Caco-2 (cell line): ENCODE measurements around the gene ZNF519. TPM values are rescaled to one million over a fixed set of nuclear protein-coding genes. Genes with fewer than 3 reads are reported as not detected.

ENCODE experiments used
- BruUV-seq: library from RNA; stranded (reverse); fragments of 400-500 nt; replicated peaks from 2 replicates; lab custom pipeline; 2021; lab: Mats Ljungman, UMichigan
- CTCF ChIA-PET: fragments of 300-600 bp; sonication (Branson Sonifier 250); formaldehyde crosslinking; loops from one replicate; lab custom pipeline; 2022; ENCODE audit warnings: antibody characterized with exemption; lab: Charles Lee
- POLR2A ChIA-PET: fragments of 300-600 bp; sonication (Branson Sonifier 250); formaldehyde crosslinking; loops from one replicate; lab custom pipeline; 2022; ENCODE audit warnings: antibody characterized with exemption; lab: Charles Lee
- DNase-seq, 2 experiments: peaks; one replicate each; pipeline versions ENCODE4 v3.0.0 to v3.0.0-alpha.2; 2020 to 2022
- H3K27me3 ChIP-seq: replicated peaks from 2 replicates; pipeline ENCODE4 v1.6.0; 2011; ENCODE audit warnings: low read length; ENCODE audit not compliant: control insufficient read depth, insufficient read depth
- H3K36me3 ChIP-seq: 2 replicates; pipeline ENCODE4 v1.5.1; 2011; ENCODE audit warnings: low read length; ENCODE audit not compliant: control insufficient read depth, insufficient read depth
- H3K4me1 ChIP-seq: fragments of 250-450 bp; sonication (Bioruptor Pico); 2 replicates; pipeline ENCODE4 v1.5.1; 2020; ENCODE audit warnings: mild to moderate bottlenecking
- H3K4me3 ChIP-seq: 2 replicates; pipeline ENCODE4 v1.5.1; 2011; ENCODE audit warnings: low read depth, mild to moderate bottlenecking, control low read depth, low read length
- H3K9me3 ChIP-seq: fragments of 250-450 bp; sonication (Bioruptor Pico); 2 replicates; pipeline ENCODE4 v1.5.1; 2020; ENCODE audit warnings: mild to moderate bottlenecking, moderate library complexity
- H3K27ac Mint-ChIP-seq: one replicate; pipeline ENCODE4 v1.8.0; 2022; ENCODE audit warnings: mixed read lengths; ENCODE audit not compliant: unreplicated experiment
- H3K27me3 Mint-ChIP-seq: one replicate; pipeline ENCODE4 v1.8.0; 2022; ENCODE audit warnings: mixed read lengths; ENCODE audit not compliant: insufficient read depth, unreplicated experiment
- H3K36me3 Mint-ChIP-seq: one replicate; pipeline ENCODE4 v1.8.0; 2022; ENCODE audit warnings: mild to moderate bottlenecking, mixed read lengths; ENCODE audit not compliant: insufficient read depth, unreplicated experiment
- H3K4me1 Mint-ChIP-seq: one replicate; pipeline ENCODE4 v1.8.0; 2022; ENCODE audit warnings: low read depth, mixed read lengths; ENCODE audit not compliant: unreplicated experiment
- H3K4me3 Mint-ChIP-seq: one replicate; pipeline ENCODE4 v1.8.0; 2022; ENCODE audit warnings: mild to moderate bottlenecking, moderate library complexity, mixed read lengths; ENCODE audit not compliant: unreplicated experiment
- H3K9me3 Mint-ChIP-seq: one replicate; pipeline ENCODE4 v1.8.0; 2022; ENCODE audit warnings: mixed read lengths; ENCODE audit not compliant: unreplicated experiment
- intact Hi-C: fragments of 100-400 bp; cut with micrococcal nuclease; formaldehyde crosslinking; loops from one replicate; pipeline ENCODE4 v1.10.0; 2022; ENCODE audit not compliant: unreplicated experiment
- total RNA-seq: library from RNA; stranded (reverse); gene quantifications from 2 replicates; pipeline ENCODE4 v1.2.3, GENCODE V29; 2022
- TF ChIP-seq, protein P1 (sequence below), 2 experiments: fragments of 200-600 bp in 1 of 2; IDR thresholded peaks; 1 replicate in 1 of 2; 2 replicates in 1 of 2; pipeline versions ENCODE4 v1.5.1 to v1.8.0; 2011 to 2022; ENCODE audit warnings: antibody characterized with exemption in 1 of 2, control low read depth in 1 of 2, inconsistent platforms in 1 of 2, low read depth in 1 of 2, low read length in 1 of 2, mild to moderate bottlenecking in 1 of 2, moderate library complexity in 1 of 2; ENCODE audit not compliant: insufficient read depth in 1 of 2, severe bottlenecking in 1 of 2, unreplicated experiment in 1 of 2

ZNF519 gene
- total RNA-seq, 1 experiment from 2014 or later: 22.3 TPM

DNA sequence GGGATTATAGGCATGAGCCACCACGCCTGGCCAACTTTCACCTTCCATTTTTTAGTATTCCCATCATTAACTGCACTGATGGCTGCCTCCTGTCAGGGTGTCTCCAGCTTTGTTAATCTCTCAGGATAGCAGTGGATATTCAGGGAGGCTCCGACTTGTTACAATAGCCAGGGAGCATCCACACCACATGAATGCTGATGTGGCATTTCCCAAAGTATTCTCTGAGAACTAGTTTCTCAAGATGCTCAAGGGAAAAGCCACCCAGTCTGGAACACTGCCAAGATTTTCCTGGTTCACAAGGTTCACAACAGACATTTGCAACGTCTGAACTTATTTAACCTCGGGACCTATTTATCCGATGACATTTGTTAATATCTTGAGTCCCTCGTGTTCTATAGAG lies 33.8 kb downstream of the ZNF519 start:
- DNase-seq: no peak
- H3K36me3 Mint-ChIP-seq: peaks cover 29% of the 10 kb centered on the region
- POLR2A ChIA-PET: no interaction called here
- no TSS peak for BruUV-seq
- CTCF ChIA-PET: no interaction called here
- H3K27me3 Mint-ChIP-seq: no peaks in the 10 kb centered on the region
- TF ChIP-seq, protein P1, sequence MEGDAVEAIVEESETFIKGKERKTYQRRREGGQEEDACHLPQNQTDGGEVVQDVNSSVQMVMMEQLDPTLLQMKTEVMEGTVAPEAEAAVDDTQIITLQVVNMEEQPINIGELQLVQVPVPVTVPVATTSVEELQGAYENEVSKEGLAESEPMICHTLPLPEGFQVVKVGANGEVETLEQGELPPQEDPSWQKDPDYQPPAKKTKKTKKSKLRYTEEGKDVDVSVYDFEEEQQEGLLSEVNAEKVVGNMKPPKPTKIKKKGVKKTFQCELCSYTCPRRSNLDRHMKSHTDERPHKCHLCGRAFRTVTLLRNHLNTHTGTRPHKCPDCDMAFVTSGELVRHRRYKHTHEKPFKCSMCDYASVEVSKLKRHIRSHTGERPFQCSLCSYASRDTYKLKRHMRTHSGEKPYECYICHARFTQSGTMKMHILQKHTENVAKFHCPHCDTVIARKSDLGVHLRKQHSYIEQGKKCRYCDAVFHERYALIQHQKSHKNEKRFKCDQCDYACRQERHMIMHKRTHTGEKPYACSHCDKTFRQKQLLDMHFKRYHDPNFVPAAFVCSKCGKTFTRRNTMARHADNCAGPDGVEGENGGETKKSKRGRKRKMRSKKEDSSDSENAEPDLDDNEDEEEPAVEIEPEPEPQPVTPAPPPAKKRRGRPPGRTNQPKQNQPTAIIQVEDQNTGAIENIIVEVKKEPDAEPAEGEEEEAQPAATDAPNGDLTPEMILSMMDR (IDR thresholded peaks at IDR 0.05; ENCODE audit: insufficient read depth in 1 of 2, low read depth in 1 of 2, low read length in 1 of 2, severe bottlenecking in 1 of 2, unreplicated experiment in 1 of 2): no peak
- no peak overlapping the region for H3K4me3 Mint-ChIP-seq
- no peaks in the 10 kb centered on the region for H3K9me3 Mint-ChIP-seq
- intact Hi-C loops: no loop called here
- Histone ChIP-seq H3K27me3 (no peaks in the 10 kb centered on the region), H3K4me1 (peaks cover 7% of the 10 kb centered on the region), H3K4me3 (no peak overlapping the region), H3K36me3 (peaks cover 3% of the 10 kb centered on the region), H3K9me3 (peaks cover 4% of the 10 kb centered on the region)
- H3K4me1 Mint-ChIP-seq: peaks cover 8% of the 10 kb centered on the region
- H3K27ac Mint-ChIP-seq: no peak overlapping the region

DNA sequence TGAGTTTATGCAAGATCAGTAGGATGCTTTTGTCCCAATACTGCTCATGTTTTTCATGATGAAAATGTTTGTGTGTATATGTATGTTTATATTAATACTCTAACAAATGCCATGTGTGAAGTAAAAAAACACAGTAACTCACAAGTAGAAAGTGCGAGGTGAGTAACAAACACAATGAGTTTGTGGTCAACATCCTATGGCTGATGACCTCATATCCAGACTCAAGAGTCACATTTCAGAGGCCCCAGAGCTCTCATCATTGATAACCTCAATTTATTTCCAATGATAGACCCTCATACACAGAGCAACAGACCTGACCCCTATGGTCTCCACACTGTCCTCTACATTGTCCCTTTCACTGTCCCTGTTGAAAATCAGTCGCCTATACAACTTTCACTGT lies 34.5 kb downstream of the ZNF519 start:
- no TSS peak for BruUV-seq
- H3K36me3 Mint-ChIP-seq: peaks cover 29% of the 10 kb centered on the region

DNA sequence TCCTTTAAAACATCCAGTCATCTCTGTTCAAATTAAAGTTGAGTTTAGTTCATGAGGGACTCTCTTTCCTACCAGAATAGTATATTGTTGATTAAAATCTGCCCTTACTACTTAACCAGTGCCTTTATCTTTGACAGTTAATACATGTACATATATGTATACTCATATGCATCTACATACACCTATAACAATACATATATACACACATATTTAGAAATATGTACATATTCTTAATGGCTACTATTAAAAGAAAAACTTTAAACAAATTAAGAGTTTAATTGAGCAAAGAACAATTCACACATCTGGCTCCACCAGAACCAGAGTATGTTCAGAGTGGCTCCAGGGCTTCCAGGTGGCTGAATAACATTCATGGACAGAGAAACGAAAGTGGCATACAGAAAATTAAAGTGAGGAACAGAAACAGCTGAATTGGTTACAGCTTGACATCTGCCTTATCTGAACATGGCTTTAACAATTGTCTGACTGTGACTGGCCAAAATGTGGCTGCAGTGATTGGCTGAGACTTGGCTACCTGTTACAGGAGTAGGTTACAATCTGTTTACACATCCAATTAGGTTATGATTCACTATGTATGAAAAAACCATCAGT lies 38.8 kb downstream of the ZNF519 start:
- ChIA-PET CTCF (interaction anchor here (1.2 kb wide), 1 partner anchor 9 kb away, joined by 3 read pairs; no protein-coding TSS in a partner anchor), POLR2A (no interaction called here)
- Histone ChIP-seq H3K27me3 (no peaks in the 10 kb centered on the region), H3K36me3 (no peaks in the 10 kb centered on the region), H3K4me1 (peaks cover 20% of the 10 kb centered on the region), H3K4me3 (no peak overlapping the region), H3K9me3 (no peaks in the 10 kb centered on the region)
- no peak for DNase-seq
- H3K4me3 Mint-ChIP-seq: peak overlapping the region; percentile 34
- no TSS peak for BruUV-seq
- peaks cover 11% of the 10 kb centered on the region for H3K36me3 Mint-ChIP-seq
- H3K27ac Mint-ChIP-seq: peak overlapping the region; percentile 73
- no peaks in the 10 kb centered on the region for H3K27me3 Mint-ChIP-seq
- peaks cover 31% of the 10 kb centered on the region for H3K4me1 Mint-ChIP-seq
- H3K9me3 Mint-ChIP-seq: peaks cover 17% of the 10 kb centered on the region
- intact Hi-C loops: no loop called here
- TF ChIP-seq, protein P1 (IDR thresholded peaks at IDR 0.05; ENCODE audit: insufficient read depth in 1 of 2, low read depth in 1 of 2, low read length in 1 of 2, severe bottlenecking in 1 of 2, unreplicated experiment in 1 of 2): no peak

More for the DNA sequence above, 34.5 kb downstream of the ZNF519 start:
- H3K27me3 ChIP-seq: no peaks in the 10 kb centered on the region
- TF ChIP-seq, protein P1 (IDR thresholded peaks at IDR 0.05; ENCODE audit: insufficient read depth in 1 of 2, low read depth in 1 of 2, low read length in 1 of 2, severe bottlenecking in 1 of 2, unreplicated experiment in 1 of 2): no peak
- Mint-ChIP-seq H3K27me3 (no peaks in the 10 kb centered on the region), H3K27ac (no peak overlapping the region), H3K4me1 (peaks cover 15% of the 10 kb centered on the region), H3K4me3 (no peak overlapping the region), H3K9me3 (no peaks in the 10 kb centered on the region)
- intact Hi-C loops: no loop called here
- CTCF ChIA-PET: no interaction called here
- H3K36me3 ChIP-seq: peaks cover 3% of the 10 kb centered on the region
- H3K4me1 ChIP-seq: peaks cover 13% of the 10 kb centered on the region
- no peak for DNase-seq
- POLR2A ChIA-PET: no interaction called here
- no peaks in the 10 kb centered on the region for H3K9me3 ChIP-seq
- no peak overlapping the region for H3K4me3 ChIP-seq
